Measurements from ENCODE around the gene EFCC1. TPM values are rescaled to one million over a fixed set of nuclear protein-coding genes. Genes with fewer than 3 reads are reported as not detected.

Gene EFCC1
- total RNA-seq, 2 experiments from 2014 or later, result not detected

DNA sequence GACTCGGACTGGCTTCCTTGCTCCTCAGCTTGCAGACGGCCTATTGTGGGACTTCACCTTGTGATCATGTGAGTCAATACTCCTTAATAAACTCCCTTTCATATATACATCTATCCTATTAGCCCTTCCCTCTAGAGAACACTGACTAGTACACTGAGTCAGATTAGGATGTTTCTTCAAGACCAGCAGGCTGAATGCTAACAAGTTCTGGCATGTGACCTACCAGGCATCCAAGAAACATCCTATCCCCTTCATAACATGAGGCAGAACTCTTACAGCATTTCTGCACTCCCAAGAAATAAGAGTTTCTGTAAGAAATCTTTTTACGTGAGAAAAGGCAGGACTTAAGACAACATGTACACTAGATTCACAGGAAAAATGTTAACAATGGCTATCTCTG, 16.5 kb upstream of the EFCC1 start:
- POLR2A ChIA-PET, result no interaction called here

DNA sequence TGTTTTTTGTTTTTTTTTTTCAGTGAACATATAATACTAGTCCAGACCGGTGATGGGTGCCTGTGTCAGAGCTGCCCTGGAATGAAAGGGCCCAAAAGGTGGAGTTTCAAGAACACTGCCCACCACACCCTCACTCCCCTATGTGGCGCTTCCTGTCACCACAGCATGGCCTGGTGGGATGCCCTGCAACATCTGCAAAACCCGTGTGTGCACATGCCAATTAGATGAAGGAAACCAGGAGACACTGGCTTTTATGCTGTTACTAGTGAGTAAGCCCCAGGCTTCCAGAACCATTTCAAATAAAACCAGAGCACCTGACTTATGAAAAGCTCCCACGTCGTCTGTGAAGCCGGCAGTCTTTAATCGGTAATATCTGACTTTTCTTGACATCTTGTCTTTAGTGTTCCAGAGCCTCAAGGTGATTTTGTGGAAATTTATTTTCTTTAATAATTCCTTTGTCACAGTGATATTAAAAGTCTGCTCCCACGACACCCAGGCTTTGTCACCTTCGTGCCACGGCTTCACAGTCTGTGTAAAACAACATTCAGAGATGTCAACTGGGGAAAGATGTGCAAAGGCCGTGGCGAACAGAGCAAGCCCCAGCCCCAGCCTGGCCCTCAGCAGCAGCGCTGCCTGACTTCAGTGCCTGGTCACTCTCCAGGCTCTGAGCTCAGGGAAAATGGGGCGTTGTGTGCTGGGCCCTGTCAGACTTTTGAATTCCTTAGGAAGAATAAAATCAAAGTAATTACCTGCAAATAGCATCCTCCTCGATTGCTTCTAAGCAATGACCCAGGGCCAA, 13.6 kb upstream of the EFCC1 start:
- H3K4me3 Mint-ChIP-seq, result no peak overlapping the region
- H3K36me3 Mint-ChIP-seq (ENCODE audit: low read depth), result no peaks in the 10 kb centered on the region
- no peaks in the 10 kb centered on the region for H3K4me1 Mint-ChIP-seq
- ChIA-PET POLR2A (no interaction called here), CTCF (interaction anchor here (1.0 kb wide), 1 partner anchor 29 kb away, joined by 3 read pairs; no protein-coding TSS in a partner anchor)
- H3K27ac Mint-ChIP-seq, result no peak overlapping the region
- no peaks in the 10 kb centered on the region for H3K27me3 Mint-ChIP-seq
- no peak for DNase-seq
- no peaks in the 10 kb centered on the region for H3K9me3 Mint-ChIP-seq

More for the DNA sequence above, 16.5 kb upstream of the EFCC1 start:
- Mint-ChIP-seq H3K27ac (no peak overlapping the region), H3K4me3 (no peak overlapping the region), H3K4me1 (no peaks in the 10 kb centered on the region), H3K36me3 (ENCODE audit: low read depth) (no peaks in the 10 kb centered on the region), H3K27me3 (peaks cover 5% of the 10 kb centered on the region), H3K9me3 (no peaks in the 10 kb centered on the region)
- DNase-seq, result no peak
- CTCF ChIA-PET, result no interaction called here

DNA sequence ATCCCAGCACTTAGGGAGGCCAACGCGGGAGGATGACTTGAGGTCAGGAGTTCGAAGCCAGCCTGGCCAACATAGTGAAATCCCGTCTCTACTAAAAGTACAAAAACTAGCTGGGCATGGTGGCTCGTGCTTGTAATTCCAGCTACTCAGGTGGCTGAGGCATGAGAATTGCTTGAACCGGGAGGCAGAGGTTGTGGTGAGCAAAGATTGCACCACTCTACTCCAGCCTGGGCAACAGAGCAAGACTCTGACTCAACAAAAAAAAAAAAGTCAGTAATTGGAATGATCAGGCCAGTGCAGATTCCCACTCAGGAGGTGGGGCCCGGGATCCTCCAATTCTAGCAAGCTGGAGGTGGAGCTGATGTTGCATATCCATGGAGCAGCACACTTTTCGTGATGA, 12.8 kb upstream of the EFCC1 start:
- no peak overlapping the region for H3K4me3 Mint-ChIP-seq
- no peaks in the 10 kb centered on the region for H3K36me3 Mint-ChIP-seq (ENCODE audit: low read depth)
- H3K9me3 Mint-ChIP-seq, result no peaks in the 10 kb centered on the region
- no peak overlapping the region for H3K27ac Mint-ChIP-seq
- POLR2A ChIA-PET, result no interaction called here
- CTCF ChIA-PET, result interaction anchor here (1.0 to 1.4 kb wide), 2 partner anchors 18 to 28 kb away, joined by 3 to 5 read pairs; no protein-coding TSS in a partner anchor
- no peak for DNase-seq
- H3K27me3 Mint-ChIP-seq, result no peaks in the 10 kb centered on the region
- peaks cover 3% of the 10 kb centered on the region for H3K4me1 Mint-ChIP-seq

DNA sequence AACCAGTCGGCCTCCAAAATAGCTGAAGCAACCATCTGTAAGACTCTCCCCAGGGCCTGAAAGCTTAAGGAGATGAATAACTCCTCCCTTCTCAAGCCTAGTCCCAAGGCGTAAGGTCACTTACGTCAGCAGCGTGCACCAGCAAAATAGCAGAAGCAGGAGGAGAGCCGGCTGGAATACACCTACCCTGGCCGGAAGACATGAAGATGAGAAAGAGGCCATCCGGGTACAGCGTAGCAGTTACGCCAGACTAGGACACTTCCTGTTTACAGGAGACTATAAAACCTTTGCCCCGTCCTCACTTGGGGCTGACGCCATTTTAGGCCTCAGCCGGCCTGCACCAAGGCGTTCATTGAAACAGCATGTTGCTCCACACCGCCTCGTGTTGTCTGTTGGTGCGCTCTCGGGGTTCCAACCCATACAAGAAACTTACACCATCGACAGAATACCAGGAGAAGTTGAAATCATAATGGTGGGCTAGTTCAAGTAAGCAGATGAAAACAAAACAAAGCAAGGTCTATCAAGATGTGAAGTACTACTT, 9.7 kb upstream of the EFCC1 start:
- no peaks in the 10 kb centered on the region for H3K36me3 Mint-ChIP-seq (ENCODE audit: low read depth)
- POLR2A ChIA-PET, result no interaction called here
- no peaks in the 10 kb centered on the region for H3K9me3 Mint-ChIP-seq
- no peak overlapping the region for H3K4me3 Mint-ChIP-seq
- no peak overlapping the region for H3K27ac Mint-ChIP-seq
- CTCF ChIA-PET, result interaction anchor here (1.1 kb wide), 1 partner anchor 21 kb away, joined by 3 read pairs; no protein-coding TSS in a partner anchor
- peaks cover 14% of the 10 kb centered on the region for H3K4me1 Mint-ChIP-seq
- DNase-seq, result no peak
- H3K27me3 Mint-ChIP-seq, result no peaks in the 10 kb centered on the region

- Mint-ChIP-seq H3K4me3 (no peak overlapping the region), H3K36me3 (ENCODE audit: low read depth) (no peaks in the 10 kb centered on the region), H3K27ac (no peak overlapping the region), H3K4me1 (peaks cover 14% of the 10 kb centered on the region), H3K27me3 (peaks cover 8% of the 10 kb centered on the region), H3K9me3 (no peaks in the 10 kb centered on the region)
- DNase-seq, result no peak
- ChIA-PET CTCF (interaction anchor here (1.8 to 3.6 kb wide), 2 partner anchors 22 to 262 kb away, joined by 4 to 37 read pairs; no protein-coding TSS in a partner anchor), POLR2A (interaction anchor here (1.2 to 2.9 kb wide), 4 partner anchors 23 to 37 kb away, joined by 3 to 17 read pairs (median 6); no protein-coding TSS in a partner anchor)
Observed at GRCh38 chr3:128992926-128993460, 8.1 kb upstream of the EFCC1 start.

- Mint-ChIP-seq H3K27ac (no peak within 1 kb of the TSS), H3K4me3 (peak within 1 kb of the TSS; percentile 32), H3K4me1 (peaks cover 14% of the 10 kb centered on the region), H3K36me3 (ENCODE audit: low read depth) (no peaks in the 10 kb centered on the region), H3K9me3 (no peaks in the 10 kb centered on the region), H3K27me3 (peaks cover 13% of the 10 kb centered on the region)
- ChIA-PET POLR2A (interaction anchor here (1.2 to 2.9 kb wide), 4 partner anchors 10 to 322 kb away, joined by 7 to 17 read pairs (median 10); a partner anchor contains a TSS), CTCF (interaction anchor here (1.0 to 3.6 kb wide), 8 partner anchors 10 to 261 kb away, joined by 3 to 37 read pairs (median 4); no protein-coding TSS in a partner anchor)
- peak; percentile 94 for DNase-seq
Observed at GRCh38 chr3:128993461-128994172, 7.5 kb upstream of the EFCC1 start, which contains the start of gene CFAP92. Gene CFAP92, minus strand, starts transcription at chr3:128994076. Its CDS starts 772 bp downstream, at chr3:128993304.

DNA sequence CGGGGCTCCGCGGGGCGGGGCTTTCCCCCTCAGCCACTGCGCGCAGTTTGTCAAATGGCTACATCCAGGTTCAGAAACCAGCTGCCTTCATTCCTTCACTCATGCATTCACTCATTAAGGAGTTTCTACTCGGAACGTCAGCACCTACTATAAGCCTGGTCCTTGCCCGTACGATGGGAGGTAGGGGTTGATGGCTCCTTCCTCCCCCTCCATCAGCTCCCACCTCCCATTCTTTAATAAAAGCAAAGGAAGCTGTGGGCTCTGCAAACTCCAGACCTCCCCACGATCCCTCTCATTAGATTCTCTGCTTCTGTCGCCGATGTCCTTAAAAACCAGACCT, 7.0 kb upstream of the EFCC1 start:
- Mint-ChIP-seq H3K27me3 (peaks cover 18% of the 10 kb centered on the region), H3K27ac (no peak overlapping the region), H3K4me3 (peak overlapping the region; percentile 27), H3K9me3 (no peaks in the 10 kb centered on the region), H3K4me1 (peaks cover 14% of the 10 kb centered on the region), H3K36me3 (ENCODE audit: low read depth) (no peaks in the 10 kb centered on the region)
- no peak for DNase-seq
- ChIA-PET POLR2A (interaction anchor here (1.2 to 2.9 kb wide), 4 partner anchors 10 to 322 kb away, joined by 7 to 17 read pairs (median 10); a partner anchor contains a TSS), CTCF (interaction anchor here (1.0 to 3.6 kb wide), 7 partner anchors 10 to 59 kb away, joined by 3 to 37 read pairs (median 4); no protein-coding TSS in a partner anchor)

DNA sequence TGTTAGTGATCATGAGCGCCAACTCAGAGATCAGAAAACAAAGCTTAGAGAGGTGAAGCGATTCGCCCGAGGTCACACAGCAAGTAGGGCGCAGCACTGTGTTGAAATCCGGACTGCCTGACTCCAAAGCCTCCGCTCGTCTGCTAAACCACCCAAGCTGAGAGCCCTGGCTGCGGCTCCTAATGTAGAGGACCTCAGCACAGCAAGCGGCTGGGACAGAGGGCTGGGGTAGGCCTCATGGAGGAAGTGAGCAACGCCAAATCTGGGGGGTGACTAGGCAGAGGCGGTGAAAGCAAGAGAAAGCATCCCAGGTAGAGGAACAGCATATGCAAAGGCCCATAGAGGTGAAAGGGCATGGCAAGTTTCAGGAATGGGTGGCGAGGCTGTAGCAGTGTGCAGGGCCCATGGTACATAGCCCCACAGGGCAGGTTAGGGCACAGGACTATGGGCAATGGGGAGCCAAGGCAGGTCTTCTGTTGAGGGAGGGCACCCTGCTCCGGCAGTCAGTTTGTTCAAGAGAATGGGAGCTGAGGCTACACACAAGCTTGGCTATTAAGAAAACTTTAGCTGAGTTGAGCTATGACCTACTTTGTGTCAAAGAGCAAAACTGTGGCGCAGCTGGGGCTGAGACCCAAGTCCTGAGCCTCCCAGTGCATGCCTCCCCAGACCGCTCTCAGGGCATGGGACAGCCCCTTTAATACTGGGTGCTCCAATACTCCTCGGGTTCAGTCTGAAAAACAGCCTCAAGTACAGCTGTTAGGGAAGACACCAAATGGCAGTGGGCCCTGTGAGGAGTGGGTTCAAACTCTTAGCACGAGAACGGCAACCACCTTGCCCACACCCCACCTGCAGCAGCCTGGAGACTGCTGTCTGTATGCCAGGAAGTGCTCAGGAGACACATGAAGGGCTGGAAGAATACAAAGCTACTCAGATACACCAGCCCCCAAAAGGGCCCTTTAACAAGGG, 6.2 kb upstream of the EFCC1 start:
- H3K27me3 Mint-ChIP-seq, result peaks cover 22% of the 10 kb centered on the region
- H3K4me1 Mint-ChIP-seq, result peaks cover 14% of the 10 kb centered on the region
- ChIA-PET CTCF (interaction anchor here (0.7 to 3.6 kb wide), 8 partner anchors 9 to 59 kb away, joined by 3 to 37 read pairs (median 4); no protein-coding TSS in a partner anchor), POLR2A (interaction anchor here (0.8 to 2.9 kb wide), 6 partner anchors 9 to 321 kb away, joined by 3 to 17 read pairs (median 8); a partner anchor contains a TSS)
- no peak for DNase-seq
- H3K4me3 Mint-ChIP-seq, result peak overlapping the region; percentile 27
- no peak overlapping the region for H3K27ac Mint-ChIP-seq
- H3K9me3 Mint-ChIP-seq, result no peaks in the 10 kb centered on the region
- no peaks in the 10 kb centered on the region for H3K36me3 Mint-ChIP-seq (ENCODE audit: low read depth)

DNA sequence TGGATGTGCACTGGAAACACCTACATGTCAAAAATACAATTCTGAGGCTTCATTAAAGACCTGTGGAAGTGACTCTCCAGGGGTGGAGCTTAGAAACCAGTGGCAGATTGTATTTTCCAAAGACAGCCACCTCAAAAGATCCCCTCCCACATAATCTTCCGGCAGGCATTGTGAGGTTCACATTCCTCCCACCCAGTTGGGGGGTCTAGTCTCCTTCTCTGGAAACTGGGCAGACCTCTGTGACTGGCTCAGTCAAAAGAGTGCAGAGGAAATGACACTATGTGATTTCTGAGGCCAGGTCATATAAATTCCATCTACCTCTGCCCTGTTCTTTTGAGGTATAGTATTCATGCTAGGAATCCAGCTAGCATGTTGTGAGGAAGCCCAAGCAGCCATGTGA, 5.4 kb upstream of the EFCC1 start:
- POLR2A ChIA-PET, result interaction anchor here (1.4 to 2.9 kb wide), 3 partner anchors 9 to 320 kb away, joined by 3 to 17 read pairs (median 12); a partner anchor contains a TSS
- Mint-ChIP-seq H3K36me3 (ENCODE audit: low read depth) (no peaks in the 10 kb centered on the region), H3K4me3 (no peak overlapping the region), H3K27ac (no peak overlapping the region), H3K9me3 (no peaks in the 10 kb centered on the region), H3K27me3 (peaks cover 31% of the 10 kb centered on the region), H3K4me1 (peaks cover 16% of the 10 kb centered on the region)
- DNase-seq, result no peak
- CTCF ChIA-PET, result interaction anchor here (0.7 to 3.6 kb wide), 3 partner anchors 21 to 31 kb away, joined by 3 to 37 read pairs (median 12); no protein-coding TSS in a partner anchor

DNA sequence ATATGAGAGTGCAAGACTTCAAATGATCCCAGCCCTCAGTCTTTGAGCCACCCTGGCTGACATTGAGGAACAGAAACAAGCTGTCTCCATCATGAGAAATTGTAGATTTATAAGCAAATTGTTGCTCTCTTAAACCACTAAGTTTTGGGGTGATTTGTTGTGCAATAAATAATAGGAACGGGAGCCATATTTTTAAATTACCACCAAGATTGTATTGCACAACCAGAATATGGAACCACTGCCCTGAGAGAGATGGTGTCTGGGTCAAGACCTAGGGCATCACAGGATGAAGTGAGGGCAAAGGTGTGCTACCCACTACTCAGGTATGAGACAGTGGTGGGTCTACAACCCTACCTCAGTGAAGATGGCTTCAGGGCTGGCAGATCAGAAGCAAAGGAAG, 4.9 kb upstream of the EFCC1 start:
- ChIA-PET POLR2A (interaction anchor here (0.8 to 3.4 kb wide), 3 partner anchors 8 to 253 kb away, joined by 3 to 13 read pairs (median 4); partner anchors contain the start of gene COPG1), CTCF (interaction anchor here (3.6 kb wide), 1 partner anchor 26 kb away, joined by 37 read pairs; no protein-coding TSS in a partner anchor)
- DNase-seq, result no peak
- H3K4me3 Mint-ChIP-seq, result no peak overlapping the region
- H3K9me3 Mint-ChIP-seq, result no peaks in the 10 kb centered on the region
- H3K27me3 Mint-ChIP-seq, result peaks cover 33% of the 10 kb centered on the region
- peaks cover 18% of the 10 kb centered on the region for H3K4me1 Mint-ChIP-seq
- no peak overlapping the region for H3K27ac Mint-ChIP-seq
- H3K36me3 Mint-ChIP-seq (ENCODE audit: low read depth), result no peaks in the 10 kb centered on the region

DNA sequence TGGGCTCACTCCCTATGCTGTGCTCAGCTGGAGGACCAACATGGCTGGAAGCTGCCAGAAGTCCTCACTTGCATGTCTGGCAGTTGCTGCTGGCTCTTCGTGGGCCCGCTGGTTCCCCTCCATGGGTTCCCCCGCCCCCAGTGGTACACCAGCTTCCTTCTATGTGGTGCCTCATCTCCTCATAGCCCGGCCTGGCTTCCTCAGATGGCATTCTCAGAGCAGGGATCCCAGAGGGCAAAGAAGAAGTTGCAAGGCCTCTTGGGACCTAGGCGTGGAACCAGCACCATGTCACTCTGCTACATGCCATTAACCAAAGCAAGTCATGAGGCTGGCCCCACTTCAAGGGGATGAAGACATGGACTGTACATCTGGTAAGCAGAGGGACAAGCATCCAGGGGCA, 4.4 kb upstream of the EFCC1 start:
- no peak for DNase-seq
- POLR2A ChIA-PET, result interaction anchor here (0.8 to 3.4 kb wide), 2 partner anchors 20 to 253 kb away, joined by 4 to 13 read pairs; partner anchors contain the start of gene COPG1
- Mint-ChIP-seq H3K4me3 (no peak overlapping the region), H3K27me3 (peaks cover 33% of the 10 kb centered on the region), H3K4me1 (peaks cover 18% of the 10 kb centered on the region), H3K9me3 (no peaks in the 10 kb centered on the region), H3K27ac (no peak overlapping the region), H3K36me3 (ENCODE audit: low read depth) (no peaks in the 10 kb centered on the region)
- CTCF ChIA-PET, result interaction anchor here (0.5 kb wide), 1 partner anchor 19 kb away, joined by 3 read pairs; no protein-coding TSS in a partner anchor

All from activated CD4-positive, alpha-beta memory T cell treated with anti-CD3 and anti-CD28 coated beads, Interleukin-2, amount 10 ng/mL, durations not matched to agents 7 days and 5 days (primary cell).